ENCODE measurements around the gene TCERG1L.

TCERG1L gene

GRCh38 chr10:131311661-131312477, at the start of gene TCERG1L:
TSS of gene TCERG1L (minus strand) at chr10:131311721. CDS start at chr10:131311635, 86 bp downstream.
- no peak for DNase-seq (ENCODE audit: low read depth in 1 of 2, low spot score in 1 of 2)
- in situ Hi-C loops (cut with HindIII; ENCODE audit: low pct_unique_long_range_greater_than_20kb, low sequenced_read_pairs) = no loop called here
- TF ChIP-seq JUND (IDR thresholded peaks at IDR 0.05; ENCODE audit: low read depth) = no peak

GRCh38 chr10:131358741-131359442, 47.4 kb upstream of the TCERG1L start:
- DNase-seq (ENCODE audit: low read depth in 1 of 2, low spot score in 1 of 2) = no peak
- in situ Hi-C loops (cut with HindIII; ENCODE audit: low pct_unique_long_range_greater_than_20kb, low sequenced_read_pairs) = no loop called here
- no peak for TF ChIP-seq JUND (IDR thresholded peaks at IDR 0.05; ENCODE audit: low read depth)

GRCh38 chr10:131356442-131356841, 44.9 kb upstream of the TCERG1L start:
- DNase-seq (ENCODE audit: low read depth in 1 of 2, low spot score in 1 of 2) = no peak
- TF ChIP-seq JUND (IDR thresholded peaks at IDR 0.05; ENCODE audit: low read depth) = no peak
- in situ Hi-C loops (cut with HindIII; ENCODE audit: low pct_unique_long_range_greater_than_20kb, low sequenced_read_pairs) = no loop called here

GRCh38 chr10:131355881-131356280, 44.4 kb upstream of the TCERG1L start:
- in situ Hi-C loops (cut with HindIII; ENCODE audit: low pct_unique_long_range_greater_than_20kb, low sequenced_read_pairs) = no loop called here
- DNase-seq (ENCODE audit: low read depth in 1 of 2, low spot score in 1 of 2) = no peak
- no peak for TF ChIP-seq JUND (IDR thresholded peaks at IDR 0.05; ENCODE audit: low read depth)

GRCh38 chr10:131355056-131355455, 43.5 kb upstream of the TCERG1L start:
- DNase-seq (ENCODE audit: low read depth in 1 of 2, low spot score in 1 of 2) = no peak
- no peak for TF ChIP-seq JUND (IDR thresholded peaks at IDR 0.05; ENCODE audit: low read depth)
- in situ Hi-C loops (cut with HindIII; ENCODE audit: low pct_unique_long_range_greater_than_20kb, low sequenced_read_pairs) = no loop called here

- in situ Hi-C loops (cut with HindIII; ENCODE audit: low pct_unique_long_range_greater_than_20kb, low sequenced_read_pairs) = no loop called here
- peak; percentile 26 to 53 for DNase-seq (ENCODE audit: low read depth in 1 of 2, low spot score in 1 of 2)
- TF ChIP-seq JUND (IDR thresholded peaks at IDR 0.05; ENCODE audit: low read depth) = no peak
Observed at GRCh38 chr10:131354380-131354779, 42.9 kb upstream of the TCERG1L start.

- in situ Hi-C loops (cut with HindIII; ENCODE audit: low pct_unique_long_range_greater_than_20kb, low sequenced_read_pairs) = no loop called here
- no peak for TF ChIP-seq JUND (IDR thresholded peaks at IDR 0.05; ENCODE audit: low read depth)
- DNase-seq (ENCODE audit: low read depth in 1 of 2, low spot score in 1 of 2) = no peak
Observed at GRCh38 chr10:131352765-131353290, 41.3 kb upstream of the TCERG1L start.

GRCh38 chr10:131350660-131351059, 39.1 kb upstream of the TCERG1L start:
- TF ChIP-seq JUND (IDR thresholded peaks at IDR 0.05; ENCODE audit: low read depth) = no peak
- in situ Hi-C loops (cut with HindIII; ENCODE audit: low pct_unique_long_range_greater_than_20kb, low sequenced_read_pairs) = no loop called here
- no peak for DNase-seq (ENCODE audit: low read depth in 1 of 2, low spot score in 1 of 2)

GRCh38 chr10:131350245-131350644, 38.7 kb upstream of the TCERG1L start:
- in situ Hi-C loops (cut with HindIII; ENCODE audit: low pct_unique_long_range_greater_than_20kb, low sequenced_read_pairs) = no loop called here
- no peak for TF ChIP-seq JUND (IDR thresholded peaks at IDR 0.05; ENCODE audit: low read depth)
- no peak for DNase-seq (ENCODE audit: low read depth in 1 of 2, low spot score in 1 of 2)

- DNase-seq (ENCODE audit: low read depth in 1 of 2, low spot score in 1 of 2) = no peak
- no peak for TF ChIP-seq JUND (IDR thresholded peaks at IDR 0.05; ENCODE audit: low read depth)
- in situ Hi-C loops (cut with HindIII; ENCODE audit: low pct_unique_long_range_greater_than_20kb, low sequenced_read_pairs) = no loop called here
Observed at GRCh38 chr10:131346456-131346855, 34.9 kb upstream of the TCERG1L start.

- TF ChIP-seq JUND (IDR thresholded peaks at IDR 0.05; ENCODE audit: low read depth) = no peak
Observed at GRCh38 chr10:131345691-131346090, 34.2 kb upstream of the TCERG1L start.

GRCh38 chr10:131344747-131345146, 33.2 kb upstream of the TCERG1L start:
- DNase-seq (ENCODE audit: low read depth in 1 of 2, low spot score in 1 of 2) = no peak
- in situ Hi-C loops (cut with HindIII; ENCODE audit: low pct_unique_long_range_greater_than_20kb, low sequenced_read_pairs) = no loop called here
- no peak for TF ChIP-seq JUND (IDR thresholded peaks at IDR 0.05; ENCODE audit: low read depth)

More at GRCh38 chr10:131345691-131346090, 34.2 kb upstream of the TCERG1L start:
- DNase-seq (ENCODE audit: low read depth in 1 of 2, low spot score in 1 of 2) = no peak
- in situ Hi-C loops (cut with HindIII; ENCODE audit: low pct_unique_long_range_greater_than_20kb, low sequenced_read_pairs) = no loop called here

- in situ Hi-C loops (cut with HindIII; ENCODE audit: low pct_unique_long_range_greater_than_20kb, low sequenced_read_pairs) = no loop called here
- TF ChIP-seq JUND (IDR thresholded peaks at IDR 0.05; ENCODE audit: low read depth) = no peak
- no peak for DNase-seq (ENCODE audit: low read depth in 1 of 2, low spot score in 1 of 2)
Observed at GRCh38 chr10:131337741-131338140, 26.2 kb upstream of the TCERG1L start.
